ENCODE measurements around the gene FAM217B. TPM values are rescaled to one million over a fixed set of nuclear protein-coding genes. Genes with fewer than 3 reads are reported as not detected.

FAM217B gene
- total RNA-seq, 1 donor = 5.8 TPM

- no peaks in the 10 kb centered on the region for H4K20me1 ChIP-seq (ENCODE audit: insufficient read depth, low read length)
- H3K36me3 ChIP-seq (ENCODE audit: insufficient read depth, low read length) = no peaks in the 10 kb centered on the region
- no peaks in the 10 kb centered on the region for H3K4me1 ChIP-seq (ENCODE audit: insufficient read depth, low read length)
- DNase-seq (ENCODE audit: insufficient read length, low spot score, missing footprints) = no peak
- H3K4me2 ChIP-seq (ENCODE audit: insufficient read depth, low read length) = no peak overlapping the region
- no peaks in the 10 kb centered on the region for H3K27me3 ChIP-seq (ENCODE audit: insufficient read depth, low read length)
- no peaks in the 10 kb centered on the region for H3K9me3 ChIP-seq (ENCODE audit: low read depth, low read length)
- no peaks in the 10 kb centered on the region for H3K79me2 ChIP-seq (ENCODE audit: insufficient read depth, low read length)
- no peak for TF ChIP-seq CTCF (IDR thresholded peaks at IDR 0.05; ENCODE audit: extremely low read depth, low read depth, low read length)
- H3K4me3 ChIP-seq (ENCODE audit: insufficient read depth, low read length) = no peak overlapping the region
- H3K27ac ChIP-seq (ENCODE audit: low read depth, low read length) = no peak overlapping the region
- H2AFZ ChIP-seq (ENCODE audit: low read length) = no peak overlapping the region
These were observed 19.2 kb upstream of the FAM217B start for GRCh38 chr20:59920944-59921343.

GRCh38 chr20:59923514-59923913, 16.7 kb upstream of the FAM217B start:
- Histone ChIP-seq H3K27me3 (ENCODE audit: insufficient read depth, low read length) (no peaks in the 10 kb centered on the region), H4K20me1 (ENCODE audit: insufficient read depth, low read length) (no peaks in the 10 kb centered on the region), H2AFZ (ENCODE audit: low read length) (no peak overlapping the region), H3K9me3 (ENCODE audit: low read depth, low read length) (no peaks in the 10 kb centered on the region), H3K79me2 (ENCODE audit: insufficient read depth, low read length) (no peaks in the 10 kb centered on the region), H3K4me1 (ENCODE audit: insufficient read depth, low read length) (no peaks in the 10 kb centered on the region), H3K4me3 (ENCODE audit: insufficient read depth, low read length) (no peak overlapping the region), H3K4me2 (ENCODE audit: insufficient read depth, low read length) (no peak overlapping the region), H3K36me3 (ENCODE audit: insufficient read depth, low read length) (no peaks in the 10 kb centered on the region), H3K27ac (ENCODE audit: low read depth, low read length) (no peak overlapping the region)
- TF ChIP-seq CTCF (IDR thresholded peaks at IDR 0.05; ENCODE audit: extremely low read depth, low read depth, low read length) = no peak
- DNase-seq (ENCODE audit: insufficient read length, low spot score, missing footprints) = no peak

- Histone ChIP-seq H2AFZ (ENCODE audit: low read length) (no peak overlapping the region), H3K27me3 (ENCODE audit: insufficient read depth, low read length) (no peaks in the 10 kb centered on the region), H3K79me2 (ENCODE audit: insufficient read depth, low read length) (no peaks in the 10 kb centered on the region), H3K4me1 (ENCODE audit: insufficient read depth, low read length) (no peaks in the 10 kb centered on the region), H3K27ac (ENCODE audit: low read depth, low read length) (no peak overlapping the region), H3K9me3 (ENCODE audit: low read depth, low read length) (no peaks in the 10 kb centered on the region), H3K4me3 (ENCODE audit: insufficient read depth, low read length) (no peak overlapping the region), H3K36me3 (ENCODE audit: insufficient read depth, low read length) (no peaks in the 10 kb centered on the region), H3K4me2 (ENCODE audit: insufficient read depth, low read length) (no peak overlapping the region), H4K20me1 (ENCODE audit: insufficient read depth, low read length) (no peaks in the 10 kb centered on the region)
- TF ChIP-seq CTCF (IDR thresholded peaks at IDR 0.05; ENCODE audit: extremely low read depth, low read depth, low read length) = no peak
- DNase-seq (ENCODE audit: insufficient read length, low spot score, missing footprints) = no peak
These were observed 14.8 kb upstream of the FAM217B start for GRCh38 chr20:59925359-59925758.

- H3K4me2 ChIP-seq (ENCODE audit: insufficient read depth, low read length) = no peak overlapping the region
- H3K79me2 ChIP-seq (ENCODE audit: insufficient read depth, low read length) = no peaks in the 10 kb centered on the region
- no peaks in the 10 kb centered on the region for H4K20me1 ChIP-seq (ENCODE audit: insufficient read depth, low read length)
- no peak overlapping the region for H3K4me3 ChIP-seq (ENCODE audit: insufficient read depth, low read length)
- no peaks in the 10 kb centered on the region for H3K4me1 ChIP-seq (ENCODE audit: insufficient read depth, low read length)
- H3K36me3 ChIP-seq (ENCODE audit: insufficient read depth, low read length) = no peaks in the 10 kb centered on the region
- no peak for TF ChIP-seq CTCF (IDR thresholded peaks at IDR 0.05; ENCODE audit: extremely low read depth, low read depth, low read length)
- H2AFZ ChIP-seq (ENCODE audit: low read length) = no peak overlapping the region
- H3K27me3 ChIP-seq (ENCODE audit: insufficient read depth, low read length) = no peaks in the 10 kb centered on the region
- H3K9me3 ChIP-seq (ENCODE audit: low read depth, low read length) = no peaks in the 10 kb centered on the region
- no peak overlapping the region for H3K27ac ChIP-seq (ENCODE audit: low read depth, low read length)
- DNase-seq (ENCODE audit: insufficient read length, low spot score, missing footprints) = no peak
These were observed 14.3 kb upstream of the FAM217B start for GRCh38 chr20:59925899-59926298.

All from osteoblast (primary cell).